GM19397 (cell line): ENCODE results near the gene DUS3L.
"Not testable (repeated sequence)": the region's sequence is repeated elsewhere in the genome, so short reads cannot be mapped to it uniquely, and the experiment has no call there.

Experiments used
- ATAC-seq: cut with Tn5 transposase; IDR thresholded peaks from one replicate; pipeline ENCODE4 v1.9.1; 2021; ENCODE audit warnings: mild to moderate bottlenecking, moderate library complexity; ENCODE audit not compliant: unreplicated experiment

Gene DUS3L

DNA sequence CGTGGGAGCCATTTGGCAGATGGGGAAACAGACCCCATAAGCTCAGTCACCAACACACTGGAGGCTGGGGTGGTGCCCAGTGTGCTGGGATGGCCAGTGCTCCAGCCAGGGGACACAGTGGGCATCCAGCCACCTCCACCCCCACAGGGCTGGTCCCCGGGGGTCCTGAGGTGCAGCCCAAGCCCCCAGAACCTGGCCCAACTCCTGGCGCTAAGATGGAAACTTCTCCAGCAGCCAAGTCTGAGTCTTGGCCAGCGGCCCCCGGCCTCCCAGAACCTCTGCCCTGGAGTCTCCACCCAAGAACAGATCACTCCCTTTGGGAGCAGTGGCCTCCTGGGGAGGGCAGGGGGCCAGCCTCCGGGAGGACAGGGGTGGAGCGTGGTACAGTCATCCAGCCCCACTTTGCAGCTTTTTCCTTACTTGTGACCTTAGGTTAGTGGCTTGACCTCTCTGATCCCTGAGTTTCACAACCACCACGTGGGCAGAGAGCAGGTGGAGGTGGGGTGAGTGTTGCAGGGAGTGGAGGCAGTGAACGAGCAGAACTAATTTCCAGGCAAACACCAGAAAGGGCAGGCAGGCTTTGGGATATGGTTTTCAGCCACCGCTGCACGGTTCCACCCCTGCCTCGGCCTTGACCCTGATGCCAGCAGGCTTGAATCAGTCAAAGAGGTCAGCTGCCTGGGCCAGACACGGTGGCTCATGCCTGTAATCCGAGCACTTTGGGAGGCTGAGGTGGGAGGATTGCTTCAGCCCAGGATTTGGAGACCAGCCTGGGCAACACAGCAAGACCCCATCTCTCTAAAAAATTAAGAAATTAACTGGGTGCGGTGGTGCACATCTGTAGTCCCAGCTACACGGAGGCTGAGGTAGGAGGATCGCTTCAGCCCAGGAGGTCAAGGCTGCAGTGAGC, 9.7 kb upstream of the DUS3L start:
- no peak for ATAC-seq

DNA sequence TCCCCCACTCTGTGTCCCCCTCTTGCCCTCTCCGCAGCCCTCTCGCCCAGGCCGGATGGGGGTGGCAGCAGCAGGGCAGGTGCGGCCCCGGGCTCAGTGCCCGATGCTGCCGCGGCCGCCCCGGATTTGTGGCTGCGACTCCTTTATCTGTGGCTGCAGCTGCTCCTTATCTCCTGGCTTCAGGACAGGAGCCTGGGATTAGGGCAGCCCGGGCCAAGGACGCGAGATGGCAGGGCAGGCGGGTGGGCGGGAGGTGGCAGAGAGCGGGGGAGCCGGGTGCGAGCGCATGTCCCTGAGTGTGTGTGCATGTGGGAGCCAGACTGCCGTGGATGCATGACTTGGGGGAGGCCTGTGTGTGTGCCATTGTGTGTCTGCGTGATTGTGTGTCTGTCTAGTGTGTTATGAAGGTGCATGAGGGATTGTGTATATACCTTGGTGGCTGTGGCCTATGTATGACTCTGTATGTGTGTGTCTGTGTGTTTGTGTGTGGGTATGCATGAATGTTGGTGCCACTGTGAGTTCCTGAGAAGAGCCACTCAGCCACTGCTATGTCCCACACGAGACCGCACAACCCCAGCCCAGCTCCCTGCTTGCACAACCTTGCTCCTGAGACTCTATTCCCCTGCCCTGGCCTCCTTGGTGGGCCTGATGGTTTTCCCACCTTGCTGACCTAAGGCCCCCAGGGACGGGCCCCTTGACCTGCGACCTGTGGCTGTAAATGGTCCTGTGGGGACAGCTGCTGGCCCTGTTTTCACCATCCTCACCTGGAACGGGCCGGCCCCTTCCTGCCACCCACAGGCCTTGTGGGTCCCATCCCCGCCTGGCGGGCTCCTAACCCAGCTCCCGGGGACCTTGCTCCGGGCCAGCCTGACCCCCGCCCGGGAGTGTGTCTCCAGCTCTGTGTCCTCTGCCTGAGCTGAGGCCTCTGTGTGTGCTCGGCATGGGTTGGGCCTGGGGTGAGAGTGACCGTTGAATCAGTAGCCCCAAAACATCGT, 8.6 kb upstream of the DUS3L start:
- ATAC-seq, result no peak

DNA sequence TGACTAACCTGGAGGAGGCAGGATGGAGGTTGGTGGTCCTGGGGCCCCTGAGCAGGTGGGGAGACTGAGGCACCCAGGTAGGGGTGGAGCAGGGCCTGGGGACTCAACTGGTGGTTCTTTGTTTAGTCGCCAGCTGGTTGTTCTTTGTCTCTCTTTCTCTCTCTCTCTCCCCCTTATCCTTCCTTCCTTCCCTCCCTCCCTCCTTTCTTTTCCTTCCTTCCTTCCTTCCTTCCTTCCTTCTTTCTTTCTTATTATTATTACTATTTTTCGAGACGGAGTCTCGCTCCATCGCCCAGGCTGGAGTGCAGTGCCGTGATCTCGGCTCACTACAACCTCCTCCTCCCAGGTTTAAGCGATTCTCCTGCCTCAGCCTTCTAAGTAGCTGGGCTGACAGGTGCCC, 7.3 kb upstream of the DUS3L start:
- ATAC-seq, result no peak

DNA sequence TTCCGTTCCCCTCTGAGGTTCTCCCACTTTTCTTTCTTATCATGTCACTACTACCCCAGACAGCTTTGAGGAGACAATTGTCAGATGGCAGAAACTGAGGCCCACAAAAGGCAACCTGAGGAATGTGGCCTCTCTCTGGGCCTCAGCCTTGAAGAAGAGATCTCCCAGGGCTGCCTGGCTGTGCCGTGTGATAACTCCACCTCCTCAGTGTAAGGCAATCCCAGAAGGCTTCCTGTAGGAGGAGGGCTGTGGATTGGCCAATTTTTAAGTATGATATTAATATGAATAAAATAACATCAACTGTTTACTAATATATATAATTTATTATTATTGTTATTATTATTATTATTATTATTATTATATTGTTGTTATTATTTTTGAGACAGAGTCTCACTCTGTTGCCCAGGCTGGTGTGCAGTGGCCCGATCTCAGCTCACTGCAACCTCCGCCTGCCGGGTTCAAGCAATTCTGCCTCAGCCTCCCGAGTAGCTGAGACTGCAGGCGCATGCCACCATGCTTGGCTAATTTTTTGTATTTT, 4.5 kb upstream of the DUS3L start:
- ATAC-seq, result no peak

DNA sequence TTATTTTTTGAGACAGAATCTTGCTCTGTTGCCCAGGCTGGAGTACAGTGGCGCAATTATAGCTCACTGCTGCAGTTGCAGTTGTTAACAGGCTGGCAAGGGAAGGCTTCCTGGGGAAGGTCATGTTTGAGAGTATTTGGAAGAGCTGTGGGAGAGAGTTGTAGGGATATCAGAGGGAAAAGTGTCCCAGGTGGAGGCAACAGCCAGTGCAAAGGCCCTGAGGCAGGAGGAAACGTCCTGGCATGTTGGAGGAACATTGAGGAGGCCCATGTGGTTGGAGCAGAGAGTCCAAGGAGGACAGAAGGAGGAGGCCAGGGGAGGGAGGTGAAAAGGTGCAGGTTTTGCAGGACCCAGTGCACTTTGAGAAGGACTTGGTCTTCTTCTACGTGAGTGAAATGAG, 2.2 kb upstream of the DUS3L start:
- ATAC-seq, result no peak

- ATAC-seq, result no peak
Measured at GRCh38 chr19:5792224-5792623, 1.3 kb upstream of the DUS3L start.

DNA sequence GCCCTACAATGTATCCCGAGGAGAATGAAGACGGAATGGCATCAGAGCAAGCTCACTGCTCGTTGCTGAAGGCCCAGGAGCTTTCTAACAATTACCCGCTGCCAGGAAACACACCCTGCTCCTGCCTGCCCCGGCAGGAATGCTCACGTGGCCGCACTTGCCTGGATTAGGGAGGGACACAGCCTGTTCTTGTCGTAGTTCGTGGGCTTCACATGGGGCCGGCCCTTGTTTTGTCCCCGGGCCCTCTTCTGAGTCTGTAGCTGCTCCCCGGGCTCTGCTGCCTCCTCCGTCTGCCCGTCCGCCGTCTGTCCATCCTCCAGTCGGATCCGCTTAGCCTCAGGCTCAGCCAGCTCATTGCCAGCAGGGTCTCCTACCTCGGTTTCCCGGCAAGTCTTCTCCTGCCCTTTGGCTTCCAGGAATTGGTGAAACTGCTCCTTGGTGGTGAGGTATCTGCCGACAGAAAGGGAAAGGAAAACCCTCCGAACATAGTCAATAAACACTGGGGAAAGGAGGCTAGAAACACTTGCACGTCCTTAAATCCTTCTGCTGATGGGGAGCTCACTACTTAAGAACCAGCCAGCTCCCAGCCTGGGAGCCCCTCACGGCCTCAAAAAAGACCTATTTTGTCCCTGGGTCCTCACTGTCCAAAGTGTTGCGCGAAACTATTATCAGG, 941 bp downstream of the DUS3L start:
- no peak for ATAC-seq

GRCh38 chr19:5789351-5789761, 1.6 kb downstream of the DUS3L start:
- no peak for ATAC-seq

- ATAC-seq, result no peak
Measured at GRCh38 chr19:5788422-5788821, 2.5 kb downstream of the DUS3L start.

GRCh38 chr19:5787409-5788182, 3.4 kb downstream of the DUS3L start:
- ATAC-seq, result no peak

GRCh38 chr19:5786593-5787408, 4.2 kb downstream of the DUS3L start:
- no peak for ATAC-seq

GRCh38 chr19:5785423-5785822, 5.5 kb downstream of the DUS3L start:
- ATAC-seq, result no peak

DNA sequence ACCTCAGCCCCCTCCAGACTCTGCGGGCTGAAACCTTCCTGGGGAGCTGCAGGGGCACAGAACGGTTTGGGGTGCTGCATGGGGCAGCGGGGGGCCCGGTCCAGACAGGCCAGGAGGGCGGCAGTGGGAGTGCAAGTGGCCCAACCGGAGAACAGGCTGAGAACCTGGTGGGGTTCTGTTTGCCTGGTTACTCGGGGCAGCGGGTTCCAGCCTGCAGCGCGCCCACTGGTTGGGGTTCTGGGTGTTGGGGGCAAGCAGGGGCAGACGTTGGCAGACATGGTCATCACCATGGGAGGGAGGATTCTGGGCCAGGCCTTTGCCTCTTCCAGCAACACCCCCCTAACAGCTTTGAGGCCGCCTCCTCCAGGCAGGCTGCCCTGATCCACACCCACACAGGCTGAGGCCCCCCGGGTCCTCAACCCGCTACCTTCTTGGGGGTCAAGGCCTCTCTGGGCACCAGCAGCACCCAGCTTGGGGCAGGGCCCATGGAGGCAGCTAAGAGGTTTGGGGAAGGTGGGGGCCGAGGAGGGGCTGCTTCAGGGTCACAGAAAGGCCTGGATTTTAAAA, 6.3 kb downstream of the DUS3L start, which contains the start of gene PRR22:
Gene PRR22, minus strand, starts transcription at position 166 of the 567 bp plus-strand sequence. Its CDS starts 86 bp downstream, at position 80.
- ATAC-seq, result no peak

GRCh38 chr19:5782945-5783919, 7.7 kb downstream of the DUS3L start:
- no peak for ATAC-seq

DNA sequence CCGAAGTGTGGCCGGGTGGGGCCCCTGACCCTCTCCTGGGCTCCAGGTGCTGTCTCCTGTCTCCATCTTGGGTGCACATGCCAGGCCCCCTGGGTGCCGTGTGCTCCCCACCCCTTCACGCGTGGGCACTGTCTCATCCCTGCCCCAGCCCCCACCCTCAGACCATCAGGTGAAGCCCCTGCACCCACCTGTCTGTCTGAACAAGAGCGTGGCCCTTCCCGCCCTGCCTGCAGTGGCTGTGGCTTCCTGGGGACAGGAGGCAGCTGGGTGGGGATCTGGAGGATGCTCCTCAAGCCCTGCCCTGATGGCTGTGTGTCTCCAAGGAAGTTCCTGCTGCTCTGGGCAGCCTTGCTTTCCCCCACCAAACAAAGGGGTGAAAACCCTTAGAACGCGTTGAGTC, 8.6 kb downstream of the DUS3L start:
- ATAC-seq, result no peak

- ATAC-seq, result not testable (repeated sequence)
Measured at GRCh38 chr19:5780916-5781315, 10.0 kb downstream of the DUS3L start.

GRCh38 chr19:5778402-5778801, 12.6 kb downstream of the DUS3L start:
- no peak for ATAC-seq
